ENCODE data around the gene TYMS.
A peak's percentile ranks its signal among the peaks of the same experiment; 100 is the strongest.

TYMS gene

GRCh38 chr18:647304-647703, 10.1 kb upstream of the TYMS start:
- DNase-seq (ENCODE audit: low spot score): no peak

GRCh38 chr18:649341-649740, 8.1 kb upstream of the TYMS start:
- DNase-seq (ENCODE audit: low spot score): no peak

DNA sequence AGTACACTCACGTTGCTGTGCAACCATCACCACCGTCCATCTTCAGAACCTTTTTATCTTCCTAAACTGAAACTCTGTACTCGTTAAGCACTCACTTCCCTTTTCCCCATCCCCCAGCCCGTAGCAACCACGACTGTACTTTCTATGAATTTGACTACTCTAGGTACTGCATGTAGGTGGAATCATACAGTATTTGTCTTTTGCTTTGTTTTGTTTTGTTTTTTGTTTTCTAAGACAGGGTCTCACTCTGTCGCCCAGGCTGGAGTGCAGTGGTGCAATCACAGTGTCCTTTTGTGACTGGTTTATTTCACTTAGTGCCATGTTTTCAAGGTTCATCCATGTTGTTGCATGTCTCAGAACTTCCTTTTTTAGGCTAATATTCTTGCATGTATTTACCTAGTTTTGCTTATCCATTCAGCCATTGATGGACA, 7.0 kb upstream of the TYMS start:
- DNase-seq (ENCODE audit: low spot score): no peak

DNA sequence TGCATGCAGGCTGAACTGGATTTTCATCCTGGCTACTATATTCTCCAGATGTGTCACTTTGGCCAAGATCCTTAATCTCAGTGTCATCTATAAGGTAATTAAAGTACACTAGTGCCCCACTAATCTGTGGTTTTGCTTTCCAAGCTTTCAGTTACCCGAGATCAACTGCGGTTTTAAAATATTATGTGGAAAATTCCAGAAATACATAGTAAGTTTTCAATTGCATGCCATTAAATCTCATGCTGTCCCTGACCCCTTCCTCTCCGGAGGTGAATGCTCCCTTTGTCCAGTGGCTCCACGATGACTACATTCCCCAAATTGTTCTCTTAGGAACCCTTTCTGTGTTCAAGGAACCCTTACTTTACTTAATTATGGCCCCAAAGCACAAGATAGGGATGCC, 5.3 kb upstream of the TYMS start:
- no peak for DNase-seq (ENCODE audit: low spot score)

DNA sequence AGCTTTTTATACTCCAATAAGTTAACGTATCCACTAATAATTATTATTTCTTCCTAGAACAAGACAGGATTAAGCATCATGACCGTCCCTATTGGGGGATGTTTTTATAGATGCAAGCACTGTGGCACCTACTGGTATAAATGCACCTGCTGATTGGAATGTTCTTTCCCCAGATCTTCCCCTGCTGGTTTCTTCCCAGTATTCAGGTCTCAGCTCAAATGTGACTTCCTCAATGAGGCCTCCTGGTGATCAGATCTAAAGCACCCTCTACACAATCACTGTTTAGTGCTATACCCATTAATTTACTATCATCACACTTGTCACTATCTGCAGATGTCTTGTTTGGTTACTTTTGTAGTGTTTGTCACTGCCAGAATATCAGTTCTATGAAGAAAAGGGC, 3.9 kb upstream of the TYMS start:
- DNase-seq (ENCODE audit: low spot score): no peak

DNA sequence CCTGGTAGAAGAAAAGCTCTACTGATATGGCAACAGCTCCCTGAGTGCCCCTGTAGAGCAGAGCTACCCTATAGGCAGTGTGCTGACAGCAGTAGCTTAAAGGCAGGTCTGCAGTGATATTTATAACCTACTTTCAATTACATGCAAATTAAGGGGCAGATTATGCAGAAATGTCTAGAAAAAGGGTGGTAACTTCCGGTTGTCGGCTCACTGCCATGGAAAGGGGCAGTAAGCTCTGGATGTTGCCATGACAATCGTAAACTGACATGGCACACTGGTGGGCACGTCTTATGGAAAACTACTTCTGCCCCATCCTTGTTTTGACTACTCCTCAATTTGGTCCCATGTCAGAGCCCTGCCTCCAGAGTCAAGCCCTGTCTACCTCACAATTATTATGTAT, 2.9 kb upstream of the TYMS start:
- DNase-seq (ENCODE audit: low spot score): no peak

- no peak for DNase-seq (ENCODE audit: low spot score)
Measured at GRCh38 chr18:655445-655844, 2.0 kb upstream of the TYMS start.

DNA sequence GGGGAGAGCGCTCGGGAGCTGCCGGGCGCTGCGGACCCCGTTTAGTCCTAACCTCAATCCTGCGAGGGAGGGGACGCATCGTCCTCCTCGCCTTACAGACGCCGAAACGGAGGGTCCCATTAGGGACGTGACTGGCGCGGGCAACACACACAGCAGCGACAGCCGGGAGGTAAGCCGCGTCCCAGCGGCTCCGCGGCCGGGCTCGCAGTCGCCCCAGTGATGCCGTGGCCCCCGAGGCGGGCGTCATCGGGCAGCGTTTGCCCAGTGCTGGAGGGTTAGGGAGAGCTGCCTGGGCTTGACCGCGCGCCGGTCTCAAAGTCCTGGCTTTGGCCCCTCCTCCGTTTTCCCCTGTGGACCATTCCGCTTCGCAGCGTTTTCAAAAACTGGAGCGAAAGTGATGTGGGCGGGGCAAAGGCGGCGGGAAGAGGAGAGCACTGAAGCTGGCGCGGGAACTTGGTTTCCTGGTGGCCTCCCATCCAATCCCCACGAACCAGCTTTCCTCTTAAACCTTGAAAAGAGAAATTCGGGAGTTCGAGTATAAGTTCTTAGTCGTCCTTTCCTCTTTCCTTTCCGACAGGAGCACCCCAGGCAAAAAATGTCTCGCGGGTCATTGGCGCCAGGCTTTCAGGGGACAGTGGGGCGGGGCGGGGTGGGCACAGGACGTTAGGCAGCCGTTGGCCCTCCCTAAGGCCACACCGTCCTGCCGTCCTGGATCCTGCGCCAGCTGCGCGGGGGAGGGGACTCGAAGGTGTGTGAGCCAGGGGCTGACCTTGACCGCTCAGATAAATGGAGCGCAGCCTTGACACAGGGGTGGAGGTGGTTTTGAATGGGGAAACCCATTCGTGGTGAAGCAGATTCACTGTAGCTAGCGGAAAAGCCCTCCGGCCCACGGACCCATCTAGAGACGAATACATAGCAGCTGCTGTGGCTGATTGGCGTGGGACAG, 821 bp downstream of the TYMS start:
- peak; percentile 94 for DNase-seq (ENCODE audit: low spot score)

GRCh38 chr18:658947-659533, 1.6 kb downstream of the TYMS start:
- DNase-seq (ENCODE audit: low spot score): no peak

DNA sequence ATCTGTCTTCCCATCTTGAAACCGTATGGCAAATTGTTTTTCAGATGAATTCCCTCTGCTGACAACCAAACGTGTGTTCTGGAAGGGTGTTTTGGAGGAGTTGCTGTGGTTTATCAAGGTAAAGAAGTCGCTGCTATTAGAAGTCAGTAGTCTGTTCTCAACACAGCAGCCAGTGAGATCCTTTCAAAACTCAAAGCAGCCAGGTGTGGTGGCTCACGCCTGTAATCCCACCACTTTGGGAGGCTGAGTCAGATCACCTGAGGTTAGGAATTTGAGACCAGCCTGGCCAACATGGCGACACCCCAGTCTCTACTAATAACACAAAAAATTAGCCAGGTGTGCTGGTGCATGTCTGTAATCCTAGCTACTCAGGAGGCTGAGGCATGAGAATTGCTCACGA, 2.1 kb downstream of the TYMS start:
- no peak for DNase-seq (ENCODE audit: low spot score)

DNA sequence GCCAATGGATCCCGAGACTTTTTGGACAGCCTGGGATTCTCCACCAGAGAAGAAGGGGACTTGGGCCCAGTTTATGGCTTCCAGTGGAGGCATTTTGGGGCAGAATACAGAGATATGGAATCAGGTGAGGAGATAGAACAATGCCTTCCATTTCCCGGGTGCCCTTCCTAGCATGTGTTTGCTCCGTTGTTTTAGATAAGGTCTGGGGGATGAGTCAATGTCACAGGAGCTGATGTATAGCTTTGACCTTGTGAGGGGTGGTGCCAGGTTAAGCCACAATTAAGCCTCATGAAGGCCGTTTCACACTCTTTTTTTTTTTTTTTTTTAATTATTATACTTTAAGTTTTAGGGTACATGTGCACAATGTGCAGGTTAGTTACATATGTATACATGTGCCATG, 4.7 kb downstream of the TYMS start:
- no peak for DNase-seq (ENCODE audit: low spot score)

GRCh38 chr18:666177-666576, 8.7 kb downstream of the TYMS start:
- DNase-seq (ENCODE audit: low spot score): no peak

DNA sequence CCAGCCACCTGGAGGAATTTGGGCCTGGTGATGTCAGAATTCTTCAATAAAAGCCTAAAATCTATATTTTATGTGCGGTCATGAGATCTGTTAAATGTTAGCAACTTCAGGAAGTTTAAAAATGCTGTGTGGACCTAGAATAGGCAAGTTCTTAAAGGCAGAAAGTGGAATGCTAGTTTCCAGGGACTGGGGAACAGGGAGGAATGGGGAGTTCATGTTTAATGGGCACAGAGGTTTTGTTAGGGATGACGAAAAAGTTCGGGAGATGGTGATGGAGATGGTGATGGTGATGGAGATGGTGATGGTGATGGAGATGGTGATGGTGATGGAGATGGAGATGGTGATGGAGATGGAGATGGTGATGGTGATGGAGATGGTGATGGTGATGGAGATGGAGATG, 9.2 kb downstream of the TYMS start:
- DNase-seq (ENCODE audit: low spot score): no peak

DNA sequence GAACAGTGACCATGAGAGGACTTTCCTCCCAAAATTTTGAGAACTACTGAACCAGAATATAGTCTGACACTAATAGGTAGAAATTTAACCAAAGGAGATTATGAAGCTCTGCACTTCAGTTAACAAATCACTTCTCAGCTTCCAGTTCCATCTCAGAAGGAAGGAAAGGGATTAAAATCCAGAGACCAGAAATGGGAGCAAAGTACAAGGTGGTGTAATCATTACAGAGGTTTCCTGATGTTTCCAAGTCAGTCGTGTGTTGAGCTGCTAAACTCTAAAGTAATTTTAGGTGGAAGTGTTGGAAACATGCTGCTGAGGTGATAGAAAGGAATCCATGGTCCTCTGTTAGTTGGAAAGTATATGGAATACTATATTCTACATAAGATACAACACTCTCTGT, 10.8 kb downstream of the TYMS start:
- no peak for DNase-seq (ENCODE audit: low spot score)

- DNase-seq (ENCODE audit: low spot score): no peak
Measured at GRCh38 chr18:669077-669476, 11.6 kb downstream of the TYMS start.

- no peak for DNase-seq (ENCODE audit: low spot score)
Measured at GRCh38 chr18:670522-670921, 13.1 kb downstream of the TYMS start.

GRCh38 chr18:671405-671804, 14.0 kb downstream of the TYMS start:
- DNase-seq (ENCODE audit: low spot score): no peak

DNA sequence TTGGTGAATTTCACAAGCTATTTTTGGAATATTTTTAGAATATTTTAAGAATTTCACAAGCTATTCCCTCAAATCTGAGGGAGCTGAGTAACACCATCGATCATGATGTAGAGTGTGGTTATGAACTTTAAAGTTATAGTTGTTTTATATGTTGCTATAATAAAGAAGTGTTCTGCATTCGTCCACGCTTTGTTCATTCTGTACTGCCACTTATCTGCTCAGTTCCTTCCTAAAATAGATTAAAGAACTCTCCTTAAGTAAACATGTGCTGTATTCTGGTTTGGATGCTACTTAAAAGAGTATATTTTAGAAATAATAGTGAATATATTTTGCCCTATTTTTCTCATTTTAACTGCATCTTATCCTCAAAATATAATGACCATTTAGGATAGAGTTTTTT, 15.9 kb downstream of the TYMS start:
- DNase-seq (ENCODE audit: low spot score): no peak

GRCh38 chr18:673769-674168, 16.3 kb downstream of the TYMS start:
- DNase-seq (ENCODE audit: low spot score): no peak

DNA sequence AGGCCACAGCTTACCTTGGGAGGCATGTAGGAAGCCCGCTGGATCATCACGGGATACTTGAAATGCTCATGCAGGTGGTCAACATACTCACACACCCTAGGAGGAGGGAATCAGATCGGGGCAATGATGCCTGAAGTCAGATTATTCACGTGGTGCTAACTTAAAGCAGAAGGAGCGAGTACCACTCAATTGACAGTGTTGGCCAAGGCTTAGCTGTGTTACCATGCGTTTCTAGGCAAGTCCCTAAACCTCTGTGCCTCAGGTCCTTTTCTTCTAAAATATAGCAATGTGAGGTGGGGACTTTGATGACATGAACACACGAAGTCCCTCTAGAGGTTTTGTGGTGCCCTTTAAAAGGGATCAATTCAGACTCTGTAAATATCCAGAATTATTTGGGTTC, 17.9 kb downstream of the TYMS start:
- DNase-seq (ENCODE audit: low spot score): no peak

GRCh38 chr18:676069-676468, 18.6 kb downstream of the TYMS start:
- no peak for DNase-seq (ENCODE audit: low spot score)

DNA sequence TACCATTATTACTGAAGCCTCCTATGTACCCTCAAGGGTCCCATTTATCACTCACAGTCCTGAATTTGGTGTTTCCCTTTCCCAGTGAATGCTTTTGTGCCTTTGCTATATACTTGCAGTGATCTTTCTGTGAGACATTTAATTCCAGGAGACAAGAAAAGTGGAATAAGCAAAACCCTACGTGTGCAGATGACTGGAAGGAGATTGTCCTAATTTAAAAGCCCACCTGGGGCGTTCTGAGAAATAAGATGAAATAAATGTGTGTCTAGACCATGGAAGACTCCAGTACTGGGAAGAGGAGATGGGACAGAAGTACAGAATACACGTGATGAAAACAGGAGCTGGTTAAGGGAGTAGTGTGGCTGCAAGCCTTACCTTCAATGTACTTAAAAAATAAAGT, 19.3 kb downstream of the TYMS start:
- no peak for DNase-seq (ENCODE audit: low spot score)

DNA sequence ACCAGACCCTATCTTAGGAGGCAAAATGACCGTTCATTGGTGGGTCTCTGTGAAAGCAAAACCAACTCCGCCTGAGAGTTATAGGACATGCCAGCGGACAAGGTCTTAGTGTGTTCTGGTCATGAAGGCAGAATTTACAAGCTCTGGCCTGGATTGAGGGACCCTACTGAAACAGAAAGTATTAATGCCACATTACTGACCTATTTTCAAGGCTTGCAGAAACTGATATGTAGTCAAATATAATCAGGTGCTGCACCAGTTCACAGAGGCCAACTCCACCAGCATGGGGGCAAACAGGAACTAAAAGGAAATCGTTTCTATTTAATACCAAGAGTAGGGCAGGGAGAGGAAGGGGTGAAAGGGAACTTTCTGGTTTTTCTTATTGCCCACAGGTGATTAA, 19.7 kb downstream of the TYMS start:
- no peak for DNase-seq (ENCODE audit: low spot score)

- DNase-seq (ENCODE audit: low spot score): peak; percentile 56
Measured at GRCh38 chr18:677951-678381, 20.5 kb downstream of the TYMS start.

All from RKO (cell line).